Activated CD8-positive, alpha-beta memory T cell treated with anti-CD3 and anti-CD28 coated beads, Interleukin-2, amount 10 ng/mL, durations not matched to agents 7 days and 5 days (primary cell): ENCODE results near the gene CFL1. TPM values are rescaled to one million over a fixed set of nuclear protein-coding genes. Genes with fewer than 3 reads are reported as not detected.

Source experiments
- ATAC-seq: fragments of 150-1000 bp; cut with Tn5 transposase; one replicate; pipeline ENCODE4 v1.10.0; 2021; ENCODE audit warnings: moderate library complexity
- CTCF ChIA-PET: fragments of 350-600 bp; sonication (Branson Sonifier 250); formaldehyde crosslinking; loops from one replicate; lab custom pipeline; 2021; ENCODE audit warnings: antibody characterized with exemption; lab: Charles Lee
- DNase-seq: peaks from one replicate; pipeline ENCODE4 v3.0.0-alpha.2; 2020
- H3K27ac Mint-ChIP-seq: one replicate; pipeline ENCODE4 v1.8.0; 2021; ENCODE audit warnings: mild to moderate bottlenecking, mixed read lengths
- H3K27me3 Mint-ChIP-seq: one replicate; pipeline ENCODE4 v1.8.0; 2021; ENCODE audit warnings: mixed read lengths
- H3K36me3 Mint-ChIP-seq: one replicate; pipeline ENCODE4 v1.8.0; 2021; ENCODE audit warnings: mild to moderate bottlenecking, mixed read lengths
- H3K4me1 Mint-ChIP-seq: one replicate; pipeline ENCODE4 v1.8.0; 2021; ENCODE audit warnings: mixed read lengths
- H3K4me3 Mint-ChIP-seq: one replicate; pipeline ENCODE4 v1.8.0; 2021; ENCODE audit warnings: mild to moderate bottlenecking, moderate library complexity, mixed read lengths
- H3K9me3 Mint-ChIP-seq: one replicate; pipeline ENCODE4 v1.8.0; 2022; ENCODE audit warnings: low read depth, mixed read lengths
- total RNA-seq, 2 experiments: library from RNA; stranded (reverse); gene quantifications; one replicate each; pipeline ENCODE4 v1.2.3, GENCODE V29; 2021

Gene CFL1
- total RNA-seq, 2 experiments from 2014 or later: 1,745 to 1,753 TPM

GRCh38 chr11:65822776-65823528 lies 35.0 kb downstream of the CFL1 start:
- H3K36me3 Mint-ChIP-seq: no peaks in the 10 kb centered on the region
- H3K4me3 Mint-ChIP-seq: no peak overlapping the region
- H3K4me1 Mint-ChIP-seq: peaks cover 12% of the 10 kb centered on the region
- CTCF ChIA-PET: interaction anchor here (2.2 to 2.4 kb wide), 2 partner anchors 43 to 111 kb away, joined by 9 to 12 read pairs; partner anchors contain the start of genes AP5B1 and KAT5
- ATAC-seq (no peak), DNase-seq (no peak)
- no peaks in the 10 kb centered on the region for H3K27me3 Mint-ChIP-seq
- H3K27ac Mint-ChIP-seq: no peak overlapping the region
- H3K9me3 Mint-ChIP-seq: no peaks in the 10 kb centered on the region

- ATAC-seq (no peak), DNase-seq (no peak)
- H3K4me3 Mint-ChIP-seq: no peak overlapping the region
- H3K27ac Mint-ChIP-seq: no peak overlapping the region
- H3K9me3 Mint-ChIP-seq: no peaks in the 10 kb centered on the region
- H3K4me1 Mint-ChIP-seq: peaks cover 18% of the 10 kb centered on the region
- H3K36me3 Mint-ChIP-seq: peaks cover 2% of the 10 kb centered on the region
- no peaks in the 10 kb centered on the region for H3K27me3 Mint-ChIP-seq
- CTCF ChIA-PET: interaction anchor here (1.2 to 6.1 kb wide), 3 partner anchors 11 to 43 kb away, joined by 3 to 128 read pairs (median 3); partner anchors contain the start of gene AP5B1
These were observed 36.9 kb downstream of the CFL1 start for GRCh38 chr11:65821107-65821506.

- peak; percentile 91 for ATAC-seq
- no peaks in the 10 kb centered on the region for H3K9me3 Mint-ChIP-seq
These were observed 39.9 kb downstream of the CFL1 start for GRCh38 chr11:65817835-65818680.

GRCh38 chr11:65817312-65817834 lies 40.6 kb downstream of the CFL1 start:
- no peak for ATAC-seq

More at GRCh38 chr11:65817835-65818680, 39.9 kb downstream of the CFL1 start:
- peak; percentile 95 for DNase-seq
- Mint-ChIP-seq H3K27me3 (peaks cover 5% of the 10 kb centered on the region), H3K27ac (peak overlapping the region; percentile 70), H3K4me1 (peaks cover 18% of the 10 kb centered on the region), H3K4me3 (peak overlapping the region; percentile 75), H3K36me3 (peaks cover 2% of the 10 kb centered on the region)
- CTCF ChIA-PET: interaction anchor here (0.7 to 6.1 kb wide), 49 partner anchors 8 to 309 kb away, joined by 3 to 128 read pairs (median 4); partner anchors contain the start of genes AP5B1, BANF1, CCDC85B and FIBP

GRCh38 chr11:65816696-65817095 lies 41.3 kb downstream of the CFL1 start:
- H3K27ac Mint-ChIP-seq: no peak overlapping the region
- no peaks in the 10 kb centered on the region for H3K9me3 Mint-ChIP-seq
- peak overlapping the region; percentile 75 for H3K4me3 Mint-ChIP-seq
- H3K36me3 Mint-ChIP-seq: peaks cover 2% of the 10 kb centered on the region
- peaks cover 7% of the 10 kb centered on the region for H3K27me3 Mint-ChIP-seq
- no peak for DNase-seq
- ATAC-seq: no peak
- H3K4me1 Mint-ChIP-seq: peaks cover 18% of the 10 kb centered on the region
- CTCF ChIA-PET: interaction anchor here (0.9 to 6.1 kb wide), 26 partner anchors 9 to 483 kb away, joined by 3 to 128 read pairs (median 7); partner anchors contain the start of genes AP5B1, DPF2, FIBP and KAT5

More at GRCh38 chr11:65817312-65817834, 40.6 kb downstream of the CFL1 start:
- Mint-ChIP-seq H3K27me3 (peaks cover 5% of the 10 kb centered on the region), H3K9me3 (no peaks in the 10 kb centered on the region), H3K36me3 (peaks cover 2% of the 10 kb centered on the region), H3K4me3 (peak overlapping the region; percentile 75), H3K4me1 (peaks cover 18% of the 10 kb centered on the region), H3K27ac (peak overlapping the region; percentile 70)
- no peak for DNase-seq
- CTCF ChIA-PET: interaction anchor here (0.7 to 6.1 kb wide), 37 partner anchors 10 to 484 kb away, joined by 3 to 128 read pairs (median 5); partner anchors contain the start of genes AP5B1, BANF1, CCDC85B and DPF2

GRCh38 chr11:65814986-65815565 lies 42.9 kb downstream of the CFL1 start:
- no peaks in the 10 kb centered on the region for H3K9me3 Mint-ChIP-seq
- ATAC-seq: no peak
- no peak overlapping the region for H3K27ac Mint-ChIP-seq
- CTCF ChIA-PET: interaction anchor here (4.2 to 6.1 kb wide), 3 partner anchors 37 to 105 kb away, joined by 20 to 128 read pairs (median 70); partner anchors contain the start of genes AP5B1 and KAT5
- H3K27me3 Mint-ChIP-seq: peaks cover 20% of the 10 kb centered on the region
- DNase-seq: no peak
- H3K36me3 Mint-ChIP-seq: peaks cover 2% of the 10 kb centered on the region
- peaks cover 18% of the 10 kb centered on the region for H3K4me1 Mint-ChIP-seq
- no peak overlapping the region for H3K4me3 Mint-ChIP-seq

GRCh38 chr11:65814131-65814985 lies 43.6 kb downstream of the CFL1 start:
- Mint-ChIP-seq H3K27ac (no peak overlapping the region), H3K4me1 (peaks cover 18% of the 10 kb centered on the region), H3K27me3 (peaks cover 21% of the 10 kb centered on the region), H3K4me3 (no peak overlapping the region), H3K9me3 (no peaks in the 10 kb centered on the region), H3K36me3 (peaks cover 2% of the 10 kb centered on the region)
- no peak for DNase-seq
- ATAC-seq: no peak
- CTCF ChIA-PET: interaction anchor here (1.0 to 4.5 kb wide), 4 partner anchors 34 to 104 kb away, joined by 3 to 70 read pairs (median 19); partner anchors contain the start of genes AP5B1 and KAT5

- peaks cover 2% of the 10 kb centered on the region for H3K36me3 Mint-ChIP-seq
- CTCF ChIA-PET: interaction anchor here (1.1 to 3.2 kb wide), 3 partner anchors 32 to 106 kb away, joined by 3 to 18 read pairs (median 3); partner anchors contain the start of gene AP5B1
These were observed 46.1 kb downstream of the CFL1 start for GRCh38 chr11:65811764-65812475.

GRCh38 chr11:65810046-65810868 lies 47.7 kb downstream of the CFL1 start:
- no peaks in the 10 kb centered on the region for H3K9me3 Mint-ChIP-seq
- no peak overlapping the region for H3K27ac Mint-ChIP-seq
- CTCF ChIA-PET: interaction anchor here (0.7 to 1.5 kb wide), 5 partner anchors 9 to 71 kb away, joined by 3 to 5 read pairs (median 3); partner anchors contain the start of genes MUS81 and SNX32

More at GRCh38 chr11:65811764-65812475, 46.1 kb downstream of the CFL1 start:
- DNase-seq: no peak
- no peaks in the 10 kb centered on the region for H3K9me3 Mint-ChIP-seq
- H3K4me1 Mint-ChIP-seq: peaks cover 4% of the 10 kb centered on the region
- peaks cover 32% of the 10 kb centered on the region for H3K27me3 Mint-ChIP-seq
- no peak overlapping the region for H3K4me3 Mint-ChIP-seq
- ATAC-seq: no peak
- H3K27ac Mint-ChIP-seq: no peak overlapping the region

GRCh38 chr11:65809496-65809895 lies 48.5 kb downstream of the CFL1 start:
- Mint-ChIP-seq H3K27me3 (peaks cover 32% of the 10 kb centered on the region), H3K4me3 (no peak overlapping the region), H3K36me3 (no peaks in the 10 kb centered on the region), H3K4me1 (no peaks in the 10 kb centered on the region), H3K9me3 (no peaks in the 10 kb centered on the region), H3K27ac (no peak overlapping the region)
- DNase-seq (no peak), ATAC-seq (no peak)
- CTCF ChIA-PET: interaction anchor here (0.5 to 5.5 kb wide), 8 partner anchors 10 to 1413 kb away, joined by 3 to 31 read pairs (median 3); partner anchors contain the start of genes AP5B1, MUS81 and SNX32

More at GRCh38 chr11:65810046-65810868, 47.7 kb downstream of the CFL1 start:
- no peaks in the 10 kb centered on the region for H3K4me1 Mint-ChIP-seq
- DNase-seq: no peak
- H3K27me3 Mint-ChIP-seq: peaks cover 32% of the 10 kb centered on the region
- peak; percentile 58 for ATAC-seq
- H3K36me3 Mint-ChIP-seq: no peaks in the 10 kb centered on the region
- H3K4me3 Mint-ChIP-seq: no peak overlapping the region
